ENCODE results near the gene NRXN3. TPM values are rescaled to one million over a fixed set of nuclear protein-coding genes. Genes with fewer than 3 reads are reported as not detected.

The NRXN3 gene
- total and polyA plus RNA-seq, 4 donors = 0.07 to 1.2 (median 0.23) TPM

GRCh38 chr14:79502136-79502750, 1332.1 kb downstream of the NRXN3 start:
- WGBS = 39% methylated on average over 3 of the region's 3 CpGs
- DNase-seq (ENCODE audit: low spot score) = no peak
- H3K27ac ChIP-seq (ENCODE audit: low read depth in 1 of 2, low read length in 2 of 2) = no peak overlapping the region
- TF ChIP-seq SP1 (IDR thresholded peaks at IDR 0.05) (no peak), HNF4A (conservative IDR thresholded peaks at IDR 0.05) (no peak), NR2F2 (IDR thresholded peaks at IDR 0.05) (no peak), CTCF (IDR thresholded peaks at IDR 0.05; ENCODE audit: low read depth, low read length, missing input control) (no peak), RXRA (IDR thresholded peaks at IDR 0.05) (no peak), RAD21 (IDR thresholded peaks at IDR 0.05) (no peak), REST (IDR thresholded peaks at IDR 0.05) (no peak), GABPA (IDR thresholded peaks at IDR 0.05 in 1 of 2, conservative IDR thresholded peaks at IDR 0.05 in 1 of 2) (no peak)
- TF ChIP-seq, protein P1, sequence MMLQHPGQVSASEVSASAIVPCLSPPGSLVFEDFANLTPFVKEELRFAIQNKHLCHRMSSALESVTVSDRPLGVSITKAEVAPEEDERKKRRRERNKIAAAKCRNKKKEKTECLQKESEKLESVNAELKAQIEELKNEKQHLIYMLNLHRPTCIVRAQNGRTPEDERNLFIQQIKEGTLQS (IDR thresholded peaks at IDR 0.05) = no peak
- no peaks in the 10 kb centered on the region for H3K4me1 ChIP-seq (ENCODE audit: control insufficient read depth in 4 of 4, insufficient read depth in 4 of 4, low read length in 3 of 4)
- H3K36me3 ChIP-seq (ENCODE audit: control insufficient read depth in 4 of 4, insufficient read depth in 3 of 4, low read depth in 1 of 4, low read length in 3 of 4) = no peaks in the 10 kb centered on the region
- H3K4me3 ChIP-seq (ENCODE audit: low read depth in 1 of 3, low read length in 3 of 3) = no peak overlapping the region
- no peaks in the 10 kb centered on the region for H3K27me3 ChIP-seq (ENCODE audit: control insufficient read depth in 4 of 4, insufficient read depth in 4 of 4, low read length in 3 of 4)
- H3K9ac ChIP-seq (ENCODE audit: low read depth in 1 of 2, low read length in 2 of 2) = no peak overlapping the region
- no peaks in the 10 kb centered on the region for H3K9me3 ChIP-seq (ENCODE audit: control insufficient read depth in 4 of 4, low read length in 3 of 4)

DNA sequence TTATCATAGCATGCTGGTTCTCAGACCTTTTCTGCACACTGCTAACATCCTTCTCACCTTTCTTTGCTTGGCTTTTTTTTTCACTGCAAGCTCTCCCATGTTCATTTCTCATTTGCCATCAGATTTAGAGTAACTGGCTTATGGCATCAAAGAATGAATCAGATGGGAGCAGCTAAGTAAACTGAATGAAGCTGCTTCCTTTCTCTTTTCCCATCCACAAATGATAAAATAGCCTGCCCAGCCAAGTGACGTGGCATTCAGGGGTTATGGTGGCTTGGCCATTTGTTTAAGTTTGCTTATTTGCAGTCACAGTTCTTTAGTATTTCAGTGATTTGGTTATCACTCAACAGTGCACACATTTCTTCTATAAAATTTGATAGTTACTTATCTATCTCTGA, 1332.6 kb downstream of the NRXN3 start:
- no peaks in the 10 kb centered on the region for H3K4me1 ChIP-seq (ENCODE audit: control insufficient read depth in 4 of 4, insufficient read depth in 4 of 4, low read length in 3 of 4)
- H3K4me3 ChIP-seq (ENCODE audit: low read depth in 1 of 3, low read length in 3 of 3) = no peak overlapping the region
- H3K9me3 ChIP-seq (ENCODE audit: control insufficient read depth in 4 of 4, low read length in 3 of 4) = no peaks in the 10 kb centered on the region
- TF ChIP-seq, protein P2, sequence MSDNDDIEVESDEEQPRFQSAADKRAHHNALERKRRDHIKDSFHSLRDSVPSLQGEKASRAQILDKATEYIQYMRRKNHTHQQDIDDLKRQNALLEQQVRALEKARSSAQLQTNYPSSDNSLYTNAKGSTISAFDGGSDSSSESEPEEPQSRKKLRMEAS (IDR thresholded peaks at IDR 0.05) = no peak
- TF ChIP-seq HNF4A (conservative IDR thresholded peaks at IDR 0.05) (no peak), CTCF (IDR thresholded peaks at IDR 0.05; ENCODE audit: low read depth, low read length, missing input control) (no peak)
- H3K27me3 ChIP-seq (ENCODE audit: control insufficient read depth in 4 of 4, insufficient read depth in 4 of 4, low read length in 3 of 4) = peaks cover 0 to 2% (median 0%) of the 10 kb centered on the region in 4 donors
- 51% methylated on average over 1 of the region's 1 CpG for WGBS
- H3K27ac ChIP-seq (ENCODE audit: low read depth in 1 of 2, low read length in 2 of 2) = no peak overlapping the region
- no peak overlapping the region for H3K9ac ChIP-seq (ENCODE audit: low read depth in 1 of 2, low read length in 2 of 2)
- DNase-seq (ENCODE audit: low spot score) = no peak
- H3K36me3 ChIP-seq (ENCODE audit: control insufficient read depth in 4 of 4, insufficient read depth in 3 of 4, low read depth in 1 of 4, low read length in 3 of 4) = no peaks in the 10 kb centered on the region
